PFSK-1 (cell line): ENCODE measurements around the gene PTPRT.

Source experiments
- FOXP2 ChIP-seq: optimal IDR thresholded peaks from 2 replicates; pipeline ENCODE3; 2011; ENCODE audit warnings: borderline replicate concordance, control low read depth, inconsistent platforms; ENCODE audit not compliant: insufficient read depth; ENCODE audit errors: extremely low read length, extremely low read depth
- POLR2AphosphoS5 ChIP-seq: IDR thresholded peaks from 2 replicates; pipeline ENCODE4 v1.6.1; 2012; ENCODE audit warnings: low read depth, mild to moderate bottlenecking, control low read depth, low read length, moderate library complexity
- SIN3A ChIP-seq: IDR thresholded peaks from 2 replicates; pipeline ENCODE4 v1.6.1; 2012; ENCODE audit warnings: mild to moderate bottlenecking, low read length, moderate library complexity, borderline replicate concordance; ENCODE audit not compliant: insufficient read depth
- TAF1 ChIP-seq: IDR thresholded peaks from 2 replicates; pipeline ENCODE4 v1.6.1; 2012; ENCODE audit warnings: low read length, control low read depth, borderline replicate concordance; ENCODE audit not compliant: insufficient read depth
- TF ChIP-seq, protein P1 (sequence below), 2 experiments: IDR thresholded peaks; 2 replicates each; pipeline versions ENCODE4 v1.6.1 to v1.8.0; 2011 to 2012; ENCODE audit warnings: low read depth in 2 of 2, low read length in 2 of 2, control low read depth in 1 of 2, inconsistent platforms in 1 of 2, mild to moderate bottlenecking in 1 of 2, moderate library complexity in 1 of 2; ENCODE audit not compliant: insufficient read depth in 1 of 2

DNA sequence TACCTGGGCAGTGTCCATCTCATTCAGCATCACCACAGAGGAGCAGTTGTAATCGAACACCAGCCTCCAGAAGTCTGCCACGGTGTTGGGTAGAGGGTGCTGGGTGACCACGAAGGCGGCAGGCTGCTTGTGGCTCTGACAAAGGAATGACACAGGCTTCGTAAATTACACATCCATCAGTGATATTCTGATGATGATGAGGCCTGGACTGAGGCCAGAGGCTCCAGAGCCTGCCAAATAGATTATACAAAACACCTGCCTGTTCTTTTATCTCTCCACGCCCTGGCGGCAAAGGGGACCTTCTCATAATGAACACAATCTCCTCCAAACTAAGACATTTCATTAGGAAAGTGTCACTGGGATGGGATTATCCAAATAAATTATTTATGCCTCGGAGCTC, 1091.3 kb downstream of the PTPRT start:
- TF ChIP-seq POLR2AphosphoS5 (no peak), SIN3A (no peak), TAF1 (no peak), FOXP2 (no peak)
- TF ChIP-seq, protein P1, sequence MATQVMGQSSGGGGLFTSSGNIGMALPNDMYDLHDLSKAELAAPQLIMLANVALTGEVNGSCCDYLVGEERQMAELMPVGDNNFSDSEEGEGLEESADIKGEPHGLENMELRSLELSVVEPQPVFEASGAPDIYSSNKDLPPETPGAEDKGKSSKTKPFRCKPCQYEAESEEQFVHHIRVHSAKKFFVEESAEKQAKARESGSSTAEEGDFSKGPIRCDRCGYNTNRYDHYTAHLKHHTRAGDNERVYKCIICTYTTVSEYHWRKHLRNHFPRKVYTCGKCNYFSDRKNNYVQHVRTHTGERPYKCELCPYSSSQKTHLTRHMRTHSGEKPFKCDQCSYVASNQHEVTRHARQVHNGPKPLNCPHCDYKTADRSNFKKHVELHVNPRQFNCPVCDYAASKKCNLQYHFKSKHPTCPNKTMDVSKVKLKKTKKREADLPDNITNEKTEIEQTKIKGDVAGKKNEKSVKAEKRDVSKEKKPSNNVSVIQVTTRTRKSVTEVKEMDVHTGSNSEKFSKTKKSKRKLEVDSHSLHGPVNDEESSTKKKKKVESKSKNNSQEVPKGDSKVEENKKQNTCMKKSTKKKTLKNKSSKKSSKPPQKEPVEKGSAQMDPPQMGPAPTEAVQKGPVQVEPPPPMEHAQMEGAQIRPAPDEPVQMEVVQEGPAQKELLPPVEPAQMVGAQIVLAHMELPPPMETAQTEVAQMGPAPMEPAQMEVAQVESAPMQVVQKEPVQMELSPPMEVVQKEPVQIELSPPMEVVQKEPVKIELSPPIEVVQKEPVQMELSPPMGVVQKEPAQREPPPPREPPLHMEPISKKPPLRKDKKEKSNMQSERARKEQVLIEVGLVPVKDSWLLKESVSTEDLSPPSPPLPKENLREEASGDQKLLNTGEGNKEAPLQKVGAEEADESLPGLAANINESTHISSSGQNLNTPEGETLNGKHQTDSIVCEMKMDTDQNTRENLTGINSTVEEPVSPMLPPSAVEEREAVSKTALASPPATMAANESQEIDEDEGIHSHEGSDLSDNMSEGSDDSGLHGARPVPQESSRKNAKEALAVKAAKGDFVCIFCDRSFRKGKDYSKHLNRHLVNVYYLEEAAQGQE (IDR thresholded peaks at IDR 0.05; ENCODE audit: insufficient read depth in 1 of 2, low read depth in 2 of 2, low read length in 2 of 2), result no peak
